Lower lobe of right lung (tissue), 2 donors: ENCODE results near the gene MRGPRE. TPM values are rescaled to one million over a fixed set of nuclear protein-coding genes. Genes with fewer than 3 reads are reported as not detected.

ENCODE experiments used
- ATAC-seq, 2 donors: fragments of 200-7000 bp; cut with Tn5 transposase; one replicate each; pipeline ENCODE4 v1.9.1; 2020 to 2022; ENCODE audit warnings: mild to moderate bottlenecking in 2 of 2, moderate library complexity in 2 of 2
- DNase-seq: peaks from one replicate; pipeline ENCODE4 v3.0.0-alpha.2; 2020
- H3K27ac ChIP-seq: fragments of 200-600 bp; one replicate; pipeline ENCODE4 v1.8.0; 2022
- H3K27me3 ChIP-seq: fragments of 200-600 bp; one replicate; pipeline ENCODE4 v1.8.0; 2022; ENCODE audit warnings: low read depth
- H3K36me3 ChIP-seq: fragments of 200-600 bp; one replicate; pipeline ENCODE4 v1.8.0; 2022; ENCODE audit warnings: mild to moderate bottlenecking
- H3K4me1 ChIP-seq: fragments of 200-600 bp; one replicate; pipeline ENCODE4 v1.8.0; 2022
- H3K4me3 ChIP-seq: fragments of 200-600 bp; one replicate; pipeline ENCODE4 v1.8.0; 2022; ENCODE audit warnings: mild to moderate bottlenecking
- H3K9me3 ChIP-seq: fragments of 200-600 bp; one replicate; pipeline ENCODE4 v1.8.0; 2022
- intact Hi-C: fragments of 100-400 bp; cut with DNase I; formaldehyde crosslinking; loops from one replicate; pipeline ENCODE4 v1.11.0; 2022
- total RNA-seq: library from RNA; stranded (reverse); fragmentation: NEBNext Ultra II Directional; extraction: Animal tissue kit (Norgen Biotek cat#: 25700); gene quantifications from one replicate; pipeline ENCODE4 v1.2.1, GENCODE V29; 2021
- TF ChIP-seq, protein P1 (sequence below): fragments of 200-600 bp; IDR thresholded peaks from one replicate; pipeline ENCODE4 v1.8.0; 2022; ENCODE audit warnings: antibody characterized with exemption, mild to moderate bottlenecking
- donor health status: DM: no; HTN: yes; CAD: no; lungs with severe emphysema.

MRGPRE gene
- total RNA-seq, 1 donor from 2014 or later, result not detected

DNA sequence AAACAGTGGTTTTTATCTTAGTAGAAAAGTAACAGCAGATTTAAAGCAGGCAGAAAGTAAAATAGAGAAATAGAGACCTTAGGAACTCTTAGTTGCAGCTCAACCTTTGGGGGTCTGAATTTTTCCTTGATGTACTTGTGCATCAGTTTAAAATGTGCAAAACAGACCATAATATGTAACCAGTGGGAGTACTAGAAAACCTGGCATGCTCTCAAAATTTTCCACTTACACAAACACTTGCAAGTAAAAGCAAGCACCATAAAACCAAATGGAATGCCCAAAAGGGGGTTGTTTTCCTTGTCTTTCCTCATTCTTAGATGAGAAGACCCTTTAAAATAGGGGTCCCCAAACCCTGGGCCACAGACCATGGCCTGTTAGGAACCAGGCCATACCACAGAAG lies 12.9 kb upstream of the MRGPRE start:
- Histone ChIP-seq H3K9me3 (no peaks in the 10 kb centered on the region), H3K27ac (no peak overlapping the region), H3K4me1 (no peaks in the 10 kb centered on the region), H3K36me3 (no peaks in the 10 kb centered on the region), H3K27me3 (peaks cover 3% of the 10 kb centered on the region), H3K4me3 (no peak overlapping the region)
- no peak for DNase-seq
- TF ChIP-seq, protein P1, sequence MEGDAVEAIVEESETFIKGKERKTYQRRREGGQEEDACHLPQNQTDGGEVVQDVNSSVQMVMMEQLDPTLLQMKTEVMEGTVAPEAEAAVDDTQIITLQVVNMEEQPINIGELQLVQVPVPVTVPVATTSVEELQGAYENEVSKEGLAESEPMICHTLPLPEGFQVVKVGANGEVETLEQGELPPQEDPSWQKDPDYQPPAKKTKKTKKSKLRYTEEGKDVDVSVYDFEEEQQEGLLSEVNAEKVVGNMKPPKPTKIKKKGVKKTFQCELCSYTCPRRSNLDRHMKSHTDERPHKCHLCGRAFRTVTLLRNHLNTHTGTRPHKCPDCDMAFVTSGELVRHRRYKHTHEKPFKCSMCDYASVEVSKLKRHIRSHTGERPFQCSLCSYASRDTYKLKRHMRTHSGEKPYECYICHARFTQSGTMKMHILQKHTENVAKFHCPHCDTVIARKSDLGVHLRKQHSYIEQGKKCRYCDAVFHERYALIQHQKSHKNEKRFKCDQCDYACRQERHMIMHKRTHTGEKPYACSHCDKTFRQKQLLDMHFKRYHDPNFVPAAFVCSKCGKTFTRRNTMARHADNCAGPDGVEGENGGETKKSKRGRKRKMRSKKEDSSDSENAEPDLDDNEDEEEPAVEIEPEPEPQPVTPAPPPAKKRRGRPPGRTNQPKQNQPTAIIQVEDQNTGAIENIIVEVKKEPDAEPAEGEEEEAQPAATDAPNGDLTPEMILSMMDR, result no peak
- ATAC-seq, result no peak
- intact Hi-C loops, result no loop called here

DNA sequence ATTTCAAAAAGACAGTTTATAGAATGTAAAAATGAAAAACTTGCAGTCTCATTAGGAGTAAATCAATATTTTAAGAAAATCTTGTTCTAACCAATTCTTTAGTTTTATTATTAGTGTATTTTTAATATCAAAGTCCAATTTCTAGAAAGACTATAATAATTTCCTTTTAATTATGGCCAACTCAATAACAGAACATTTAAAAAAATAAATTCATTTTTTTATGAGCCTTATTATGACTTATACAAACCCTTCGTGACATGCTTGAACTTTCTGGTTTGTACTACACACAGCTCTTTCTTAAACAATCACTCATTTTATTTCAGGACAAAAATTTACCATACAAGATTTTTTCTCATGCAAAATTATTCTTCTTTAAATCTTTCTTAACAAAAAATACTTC lies 11.7 kb upstream of the MRGPRE start:
- no peaks in the 10 kb centered on the region for H3K9me3 ChIP-seq
- H3K27ac ChIP-seq, result no peak overlapping the region
- no peak overlapping the region for H3K4me3 ChIP-seq
- peaks cover 3% of the 10 kb centered on the region for H3K27me3 ChIP-seq
- no peak for ATAC-seq
- no peak for DNase-seq
- intact Hi-C loops, result no loop called here
- no peaks in the 10 kb centered on the region for H3K36me3 ChIP-seq
- H3K4me1 ChIP-seq, result no peaks in the 10 kb centered on the region
- TF ChIP-seq, protein P1, result no peak

DNA sequence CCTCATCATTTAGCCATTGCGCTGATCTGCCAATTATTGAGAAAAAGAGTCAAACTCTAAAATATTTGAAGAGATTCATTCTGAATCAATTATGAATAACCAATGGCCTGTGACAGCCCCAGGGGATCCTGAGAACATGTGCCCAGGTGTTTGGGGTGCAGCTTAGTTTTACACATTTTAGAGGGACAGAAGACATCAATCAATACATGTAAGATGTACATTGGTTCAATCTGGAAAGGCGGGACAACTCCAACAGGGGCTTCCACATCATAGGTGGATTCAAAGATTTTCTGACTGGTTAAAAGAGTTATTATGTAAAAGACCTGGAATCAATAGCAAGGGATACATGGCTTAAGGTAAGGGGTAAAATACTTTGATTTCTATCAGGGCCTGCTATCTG lies 4.9 kb upstream of the MRGPRE start:
- TF ChIP-seq, protein P1, result no peak
- no peaks in the 10 kb centered on the region for H3K4me1 ChIP-seq
- intact Hi-C loops, result no loop called here
- no peaks in the 10 kb centered on the region for H3K27me3 ChIP-seq
- DNase-seq (no peak), ATAC-seq (no peak)
- H3K36me3 ChIP-seq, result no peaks in the 10 kb centered on the region
- no peaks in the 10 kb centered on the region for H3K9me3 ChIP-seq
- H3K4me3 ChIP-seq, result no peak overlapping the region
- H3K27ac ChIP-seq, result no peak overlapping the region

DNA sequence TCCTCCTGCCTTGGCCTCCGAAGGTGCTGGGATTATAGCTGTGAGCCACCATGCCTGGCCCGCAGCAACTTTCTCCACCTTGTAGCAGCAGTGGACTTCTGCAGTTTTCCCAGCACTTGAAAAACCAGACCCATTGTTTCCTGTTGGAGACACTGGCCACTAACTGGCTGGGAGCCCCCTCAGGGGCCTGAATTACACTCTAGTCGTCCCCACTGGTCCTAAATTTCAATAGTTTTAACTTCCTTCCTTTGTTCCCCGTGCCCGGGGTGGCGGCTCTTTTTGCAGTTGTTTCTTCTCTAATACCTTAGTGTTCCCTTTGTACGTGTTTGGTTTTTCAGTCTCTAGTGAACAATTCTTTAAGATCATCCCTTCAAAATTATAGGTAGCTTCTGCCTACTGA lies 2.6 kb upstream of the MRGPRE start:
- Histone ChIP-seq H3K36me3 (no peaks in the 10 kb centered on the region), H3K4me1 (no peaks in the 10 kb centered on the region), H3K9me3 (no peaks in the 10 kb centered on the region), H3K4me3 (no peak overlapping the region), H3K27me3 (peaks cover 14% of the 10 kb centered on the region), H3K27ac (no peak overlapping the region)
- no peak for ATAC-seq
- DNase-seq, result no peak
- TF ChIP-seq, protein P1, result no peak
- intact Hi-C loops, result no loop called here

DNA sequence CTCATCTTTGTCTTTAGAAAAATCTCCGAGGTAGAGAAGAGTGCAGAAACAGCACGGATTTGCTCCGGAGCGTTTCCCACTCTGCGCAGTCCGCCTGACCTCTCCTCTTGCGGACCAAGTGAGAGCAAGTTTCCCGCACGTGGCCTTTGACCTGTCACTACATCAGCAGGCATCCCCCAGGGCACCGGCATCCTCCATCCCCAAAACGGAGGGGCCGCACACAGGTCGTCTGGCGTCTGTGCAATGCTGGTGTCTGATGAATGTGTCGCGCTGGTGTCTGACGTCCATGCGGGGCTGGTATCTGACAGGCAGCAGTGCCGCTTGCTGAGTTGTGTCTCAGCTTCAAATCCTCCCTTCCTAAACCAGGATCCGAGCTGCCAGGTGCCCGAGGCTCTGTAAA lies 739 bp upstream of the MRGPRE start:
- Histone ChIP-seq H3K36me3 (no peaks in the 10 kb centered on the region), H3K27me3 (peaks cover 21% of the 10 kb centered on the region), H3K4me3 (no peak overlapping the region), H3K9me3 (no peaks in the 10 kb centered on the region), H3K4me1 (no peaks in the 10 kb centered on the region), H3K27ac (no peak overlapping the region)
- TF ChIP-seq, protein P1, result no peak
- ATAC-seq (no peak), DNase-seq (no peak)
- intact Hi-C loops, result no loop called here

DNA sequence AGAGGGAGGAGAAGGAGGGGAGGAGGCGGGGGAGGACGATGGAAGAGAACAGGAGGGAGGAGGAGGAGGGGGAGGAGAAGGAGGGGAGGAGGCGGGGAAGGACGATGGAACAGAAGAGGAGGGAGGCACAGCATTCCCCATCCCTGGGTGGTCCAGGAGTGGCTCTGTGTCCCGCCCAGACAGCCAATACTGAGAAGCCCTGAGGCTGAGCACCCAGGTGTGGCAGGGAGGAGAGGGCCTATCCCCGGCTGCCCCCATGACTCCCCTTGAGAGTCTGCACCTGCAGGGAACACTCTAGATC lies 717 bp downstream of the MRGPRE start:
- Histone ChIP-seq H3K27me3 (peaks cover 21% of the 10 kb centered on the region), H3K4me3 (no peak overlapping the region), H3K4me1 (no peaks in the 10 kb centered on the region), H3K36me3 (no peaks in the 10 kb centered on the region), H3K9me3 (no peaks in the 10 kb centered on the region), H3K27ac (no peak overlapping the region)
- DNase-seq (no peak), ATAC-seq (no peak)
- intact Hi-C loops, result no loop called here
- TF ChIP-seq, protein P1, result no peak
